GM19397 (cell line): ENCODE data around the gene SPATA9.

Experiments
- ATAC-seq: cut with Tn5 transposase; IDR thresholded peaks from one replicate; pipeline ENCODE4 v1.9.1; 2021; ENCODE audit warnings: mild to moderate bottlenecking, moderate library complexity; ENCODE audit not compliant: unreplicated experiment

The SPATA9 gene

GRCh38 chr5:95689680-95690079 is 6.9 kb upstream of the SPATA9 start:
- ATAC-seq: no peak

GRCh38 chr5:95686651-95687050 is 3.9 kb upstream of the SPATA9 start:
- no peak for ATAC-seq

- ATAC-seq: no peak
Observed at GRCh38 chr5:95684361-95684760, 1.6 kb upstream of the SPATA9 start.

- ATAC-seq: no peak
Observed at GRCh38 chr5:95673081-95673480, 9.7 kb downstream of the SPATA9 start.

- no peak for ATAC-seq
Observed at GRCh38 chr5:95672641-95673040, 10.2 kb downstream of the SPATA9 start.

- no peak for ATAC-seq
Observed at GRCh38 chr5:95671826-95672225, 11.0 kb downstream of the SPATA9 start.

GRCh38 chr5:95670568-95670967 is 12.2 kb downstream of the SPATA9 start:
- ATAC-seq: no peak

- ATAC-seq: no peak
Observed at GRCh38 chr5:95669985-95670384, 12.8 kb downstream of the SPATA9 start.

- ATAC-seq: no peak
Observed at GRCh38 chr5:95669540-95669939, 13.3 kb downstream of the SPATA9 start.

GRCh38 chr5:95668728-95669127 is 14.1 kb downstream of the SPATA9 start:
- no peak for ATAC-seq

GRCh38 chr5:95668216-95668615 is 14.6 kb downstream of the SPATA9 start:
- ATAC-seq: no peak

GRCh38 chr5:95667678-95668077 is 15.1 kb downstream of the SPATA9 start:
- no peak for ATAC-seq

- ATAC-seq: no peak
Observed at GRCh38 chr5:95667061-95667618, 15.7 kb downstream of the SPATA9 start.

GRCh38 chr5:95664204-95664786 is 18.5 kb downstream of the SPATA9 start:
- ATAC-seq: no peak

- ATAC-seq: no peak
Observed at GRCh38 chr5:95662946-95663345, 19.8 kb downstream of the SPATA9 start.

GRCh38 chr5:95660060-95660459 is 22.7 kb downstream of the SPATA9 start:
- no peak for ATAC-seq

GRCh38 chr5:95655575-95655974 is 27.2 kb downstream of the SPATA9 start:
- ATAC-seq: no peak

GRCh38 chr5:95654196-95654595 is 28.6 kb downstream of the SPATA9 start:
- ATAC-seq: no peak

- ATAC-seq: no peak
Observed at GRCh38 chr5:95652849-95653248, 29.9 kb downstream of the SPATA9 start.

GRCh38 chr5:95649842-95650620 is 32.8 kb downstream of the SPATA9 start:
- no peak for ATAC-seq

GRCh38 chr5:95649274-95649673 is 33.5 kb downstream of the SPATA9 start:
- no peak for ATAC-seq
